ENCODE results near the gene WDR37.

Gene WDR37

DNA sequence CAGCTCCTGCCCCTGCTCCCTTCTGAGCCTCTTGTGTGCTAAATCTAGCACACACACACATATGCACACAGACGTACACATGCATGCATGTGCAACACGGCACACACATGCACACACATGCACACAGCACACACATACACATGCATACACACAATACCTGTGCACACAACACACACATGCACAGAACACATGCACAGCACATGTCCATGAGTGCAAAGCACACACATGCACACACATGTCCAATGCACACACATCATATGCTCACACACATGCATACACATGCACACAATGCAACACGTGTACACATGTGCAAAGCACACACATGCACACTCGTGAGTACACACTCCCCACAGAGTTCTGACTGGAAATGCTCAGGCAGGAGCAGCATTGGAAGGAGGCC lies 115.0 kb downstream of the WDR37 start:
- no peak for DNase-seq

GRCh38 chr10:1171586-1171985 lies 115.4 kb downstream of the WDR37 start:
- DNase-seq, result no peak

GRCh38 chr10:1172256-1172984 lies 116.2 kb downstream of the WDR37 start:
- DNase-seq, result no peak

DNA sequence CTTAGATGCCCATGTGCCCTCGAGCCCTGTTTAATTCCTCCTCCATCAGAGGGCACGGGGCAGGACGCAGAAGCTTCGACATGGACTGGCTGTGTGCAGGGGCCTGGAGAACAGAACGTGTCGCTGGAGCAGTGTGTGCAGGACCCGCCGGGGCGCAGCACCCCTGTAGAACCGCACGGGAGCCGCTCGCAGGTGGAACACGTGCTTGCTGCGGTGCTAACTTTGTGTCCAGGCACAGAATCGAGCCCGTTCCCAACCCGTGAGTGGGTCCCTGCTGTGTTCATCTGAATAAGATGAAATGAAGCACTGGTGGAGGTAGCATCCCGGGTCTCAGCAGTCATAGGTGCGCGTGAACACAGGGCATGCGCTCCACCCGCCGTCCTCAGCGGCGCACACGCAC lies 116.9 kb downstream of the WDR37 start:
- no peak for DNase-seq

DNA sequence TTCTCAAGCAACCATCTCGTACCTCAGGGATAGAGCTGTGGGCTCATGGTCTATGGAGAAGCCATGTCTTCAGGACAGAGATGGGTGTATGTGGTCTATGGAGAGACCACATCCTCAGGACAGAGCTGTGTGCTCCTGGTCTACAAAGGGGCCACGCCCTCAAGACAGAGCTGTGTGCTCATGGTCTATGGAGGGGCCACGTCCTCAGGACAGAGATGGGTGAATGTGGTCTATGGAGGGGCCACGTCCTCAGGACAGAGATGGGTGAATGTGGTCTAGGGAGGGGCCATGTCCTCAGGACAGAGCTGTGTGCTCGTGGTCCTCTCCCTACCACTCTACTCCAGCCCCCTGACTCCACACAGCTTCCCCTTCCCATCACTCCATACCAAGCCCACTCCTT lies 117.8 kb downstream of the WDR37 start:
- no peak for DNase-seq

DNA sequence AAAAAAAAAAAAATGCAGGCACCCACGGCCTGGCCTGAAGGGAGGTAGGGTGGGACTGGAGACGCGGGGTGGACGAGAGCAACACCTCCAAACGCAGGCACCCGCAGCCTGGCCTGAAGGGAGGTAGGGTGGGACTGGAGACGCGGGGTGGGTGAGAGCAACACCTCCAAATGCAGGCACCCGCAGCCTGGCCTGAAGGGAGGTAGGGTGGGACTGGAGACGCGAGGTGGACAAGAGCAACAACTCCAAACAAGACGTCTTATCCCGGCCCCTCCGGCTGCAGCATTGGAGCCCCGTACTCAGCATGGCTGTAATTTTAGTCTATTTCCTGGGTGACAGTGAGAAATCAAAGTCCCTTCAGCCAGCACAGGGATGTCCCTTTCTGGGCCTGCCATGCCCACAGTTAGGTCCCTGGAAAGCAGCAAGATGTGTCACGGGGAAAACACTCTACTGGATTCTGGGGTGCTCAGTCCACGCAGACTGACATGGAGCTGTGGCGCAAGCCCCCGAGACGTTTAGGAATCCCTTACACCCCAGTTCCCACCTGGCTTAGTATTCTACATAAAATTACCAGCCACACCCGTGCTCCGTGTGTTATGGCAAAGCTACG lies 119.9 kb downstream of the WDR37 start:
- DNase-seq, result no peak

- no peak for DNase-seq
Measured at GRCh38 chr10:1177936-1178335, 121.8 kb downstream of the WDR37 start.

DNA sequence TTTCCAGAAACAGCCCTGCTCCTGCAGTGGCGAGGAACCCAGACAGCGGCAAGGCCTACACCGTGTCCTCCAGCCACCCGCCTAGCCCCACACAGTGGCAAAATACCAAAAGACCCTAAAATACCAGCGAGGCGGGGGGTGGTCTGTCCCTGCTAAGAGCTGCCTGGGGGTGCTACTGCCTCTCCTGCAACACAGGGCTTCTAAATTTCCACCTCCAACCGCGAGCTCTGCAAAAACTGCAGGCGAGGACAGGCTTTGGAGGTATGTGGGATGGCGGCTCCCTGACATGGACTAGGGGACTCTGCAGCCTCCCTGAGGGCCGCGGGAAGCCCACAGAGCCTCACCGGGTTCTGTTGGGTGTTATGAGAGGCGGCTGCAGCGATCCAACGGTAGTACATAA lies 122.3 kb downstream of the WDR37 start:
- no peak for DNase-seq

- no peak for DNase-seq
Measured at GRCh38 chr10:1179346-1180070, 123.3 kb downstream of the WDR37 start.

- DNase-seq, result no peak
Measured at GRCh38 chr10:1180071-1180730, 124.0 kb downstream of the WDR37 start.

DNA sequence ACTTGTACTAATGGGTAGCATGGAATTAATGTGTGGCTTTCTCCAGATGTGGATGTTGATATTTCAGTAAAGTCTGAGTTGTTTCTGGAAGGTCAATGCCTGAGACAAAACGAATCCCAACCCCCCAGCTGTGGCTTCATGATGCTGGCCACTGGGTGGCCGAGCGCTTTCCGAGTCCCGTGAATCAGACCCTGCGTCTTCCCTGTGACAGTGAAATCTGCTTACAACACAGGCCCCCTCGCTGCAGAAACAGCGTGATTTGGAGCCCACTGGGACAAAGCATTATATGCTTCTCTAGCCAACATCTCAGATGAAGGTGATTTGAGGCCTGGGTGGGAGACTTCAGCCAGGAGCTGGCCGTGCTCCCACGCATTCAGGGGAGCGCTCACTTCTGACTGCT lies 124.7 kb downstream of the WDR37 start:
- DNase-seq, result peak in 4 of 14 donors; percentile 30 to 48 (median 33)
